SIG-M5 treated with dmso at 0.1 percent for 504 hours (cell line): ENCODE measurements around the gene CASK.
A peak's percentile ranks its signal among the peaks of the same experiment; 100 is the strongest.

ENCODE experiments used
- DNase-seq: peaks from one replicate; lab custom pipeline; 2025; ENCODE audit not compliant: unreplicated experiment; lab: John Stamatoyannopoulos, UW

Gene CASK

GRCh38 chrX:41737065-41737464 is 186.3 kb downstream of the CASK start:
- peak; percentile 1 for DNase-seq

GRCh38 chrX:41734530-41734929 is 188.8 kb downstream of the CASK start:
- peak; percentile 41 for DNase-seq

GRCh38 chrX:41733939-41734338 is 189.4 kb downstream of the CASK start:
- DNase-seq, result no peak

- DNase-seq, result no peak
These were observed 191.1 kb downstream of the CASK start for GRCh38 chrX:41732260-41732659.

GRCh38 chrX:41730081-41730480 is 193.3 kb downstream of the CASK start:
- no peak for DNase-seq

GRCh38 chrX:41728125-41728524 is 195.2 kb downstream of the CASK start:
- no peak for DNase-seq

GRCh38 chrX:41723826-41724225 is 199.5 kb downstream of the CASK start, which contains the start of gene GPR82:
Gene GPR82 (plus strand): TSS chrX:41724181. CDS start chrX:41727027, 2,846 bp downstream.
- peak; percentile 71 for DNase-seq

- DNase-seq, result peak; percentile 23
These were observed 200.3 kb downstream of the CASK start for GRCh38 chrX:41722816-41723618.

- no peak for DNase-seq
These were observed 201.1 kb downstream of the CASK start for GRCh38 chrX:41722214-41722613.

GRCh38 chrX:41721590-41721989 is 201.8 kb downstream of the CASK start:
- no peak for DNase-seq

- DNase-seq, result peak; percentile 0
These were observed 203.1 kb downstream of the CASK start for GRCh38 chrX:41720125-41720779.

GRCh38 chrX:41719610-41720009 is 203.7 kb downstream of the CASK start:
- peak; percentile 46 for DNase-seq

- DNase-seq, result no peak
These were observed 204.7 kb downstream of the CASK start for GRCh38 chrX:41718481-41719235.

- DNase-seq, result no peak
These were observed 206.4 kb downstream of the CASK start for GRCh38 chrX:41716767-41717473.

GRCh38 chrX:41716222-41716621 is 207.1 kb downstream of the CASK start:
- DNase-seq, result no peak

GRCh38 chrX:41711021-41711667 is 212.2 kb downstream of the CASK start:
- DNase-seq, result no peak

GRCh38 chrX:41708486-41708885 is 214.9 kb downstream of the CASK start:
- no peak for DNase-seq

GRCh38 chrX:41707218-41707617 is 216.1 kb downstream of the CASK start:
- DNase-seq, result no peak

- DNase-seq, result peak; percentile 84
These were observed 217.5 kb downstream of the CASK start for GRCh38 chrX:41705680-41706374.

- DNase-seq, result no peak
These were observed 218.3 kb downstream of the CASK start for GRCh38 chrX:41705042-41705441.
